Mammary epithelial cell (primary cell): Measurements from ENCODE around the gene CYP11A1.

Experiments
- EZH2 ChIP-seq: IDR thresholded peaks from 2 replicates; pipeline ENCODE4 v1.6.1; 2012; ENCODE audit warnings: low read length, inconsistent platforms, borderline replicate concordance
- TF ChIP-seq, protein P1 (sequence below), 2 donors: IDR thresholded peaks in 1 of 2; conservative IDR thresholded peaks in 1 of 2; 2 replicates each; pipeline ENCODE4 v1.5.1; 2011 to 2012; ENCODE audit warnings: inconsistent platforms in 2 of 2, low read length in 2 of 2, mild to moderate bottlenecking in 2 of 2, control low read depth in 1 of 2, low read depth in 1 of 2; ENCODE audit not compliant: insufficient read depth in 1 of 2; ENCODE audit errors: extremely low read depth in 1 of 2

DNA sequence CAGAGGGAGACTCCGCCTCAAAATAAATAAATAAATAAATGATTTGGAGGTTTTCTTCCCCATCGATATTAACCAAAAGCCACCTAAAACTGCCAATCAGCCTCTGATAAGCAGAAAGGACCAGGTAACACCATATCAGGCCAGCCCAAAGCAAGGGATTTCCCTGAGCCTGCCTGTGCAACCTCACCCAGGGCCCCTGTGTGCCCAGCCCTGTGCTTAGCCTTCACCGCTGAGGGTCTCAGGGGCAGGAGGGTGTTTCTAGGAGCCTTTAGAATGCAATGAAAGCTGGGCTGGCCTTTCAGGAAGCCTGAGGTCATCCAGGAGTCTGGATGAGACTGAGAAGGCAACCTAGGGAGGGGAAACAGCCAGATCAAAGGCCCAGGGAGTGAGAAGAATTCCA lies 35.4 kb downstream of the CYP11A1 start:
- TF ChIP-seq, protein P1, sequence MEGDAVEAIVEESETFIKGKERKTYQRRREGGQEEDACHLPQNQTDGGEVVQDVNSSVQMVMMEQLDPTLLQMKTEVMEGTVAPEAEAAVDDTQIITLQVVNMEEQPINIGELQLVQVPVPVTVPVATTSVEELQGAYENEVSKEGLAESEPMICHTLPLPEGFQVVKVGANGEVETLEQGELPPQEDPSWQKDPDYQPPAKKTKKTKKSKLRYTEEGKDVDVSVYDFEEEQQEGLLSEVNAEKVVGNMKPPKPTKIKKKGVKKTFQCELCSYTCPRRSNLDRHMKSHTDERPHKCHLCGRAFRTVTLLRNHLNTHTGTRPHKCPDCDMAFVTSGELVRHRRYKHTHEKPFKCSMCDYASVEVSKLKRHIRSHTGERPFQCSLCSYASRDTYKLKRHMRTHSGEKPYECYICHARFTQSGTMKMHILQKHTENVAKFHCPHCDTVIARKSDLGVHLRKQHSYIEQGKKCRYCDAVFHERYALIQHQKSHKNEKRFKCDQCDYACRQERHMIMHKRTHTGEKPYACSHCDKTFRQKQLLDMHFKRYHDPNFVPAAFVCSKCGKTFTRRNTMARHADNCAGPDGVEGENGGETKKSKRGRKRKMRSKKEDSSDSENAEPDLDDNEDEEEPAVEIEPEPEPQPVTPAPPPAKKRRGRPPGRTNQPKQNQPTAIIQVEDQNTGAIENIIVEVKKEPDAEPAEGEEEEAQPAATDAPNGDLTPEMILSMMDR (conservative IDR thresholded peaks at IDR 0.05 in 1 of 2, IDR thresholded peaks at IDR 0.05 in 1 of 2; ENCODE audit: extremely low read depth in 1 of 2, insufficient read depth in 1 of 2, low read depth in 1 of 2, low read length in 2 of 2) = no peak
- no peak for TF ChIP-seq EZH2
